ENCODE data around the gene CCNF. TPM values are rescaled to one million over a fixed set of nuclear protein-coding genes. Genes with fewer than 3 reads are reported as not detected.
A peak's percentile ranks its signal among the peaks of the same experiment; 100 is the strongest.

The CCNF gene
- total RNA-seq, 2 donors from 2014 or later, result 50.8 to 58.9 TPM

GRCh38 chr16:2457946-2458345 lies 28.7 kb downstream of the CCNF start:
- no peaks in the 10 kb centered on the region for H3K27me3 ChIP-seq (ENCODE audit: control insufficient read depth, insufficient read depth, low read length, poor library complexity, severe bottlenecking)
- H3K9me3 ChIP-seq (ENCODE audit: control insufficient read depth, low read length), result no peaks in the 10 kb centered on the region
- peaks cover 49% of the 10 kb centered on the region for H3K36me3 ChIP-seq (ENCODE audit: control insufficient read depth, insufficient read depth, low read length)
- H3K4me3 ChIP-seq (ENCODE audit: low read length), result no peak overlapping the region
- peak overlapping the region; percentile 58 for H3K27ac Mint-ChIP-seq
- no peak overlapping the region for H3K4me3 Mint-ChIP-seq
- H3K4me1 ChIP-seq (ENCODE audit: control insufficient read depth, insufficient read depth, low read length), result peaks cover 5% of the 10 kb centered on the region
- peaks cover 8% of the 10 kb centered on the region for H3K4me1 Mint-ChIP-seq
- no peak for TF ChIP-seq CTCF (conservative IDR thresholded peaks at IDR 0.05)
- no peak for DNase-seq
- H3K36me3 Mint-ChIP-seq (ENCODE audit: low read depth), result peaks cover 36% of the 10 kb centered on the region
- no peak overlapping the region for H3K27ac ChIP-seq (ENCODE audit: low read depth, low read length)
- 91 to 92% methylated on average over 4 to 7 of the region's 7 CpGs for WGBS, 2 experiments (ENCODE audit: insufficient coverage in 1 of 2, insufficient read length in 1 of 2)
- H3K9me3 Mint-ChIP-seq, result no peaks in the 10 kb centered on the region
- no peaks in the 10 kb centered on the region for H3K27me3 Mint-ChIP-seq (ENCODE audit: insufficient read depth)
- no peak overlapping the region for H3K9ac ChIP-seq (ENCODE audit: extremely low read depth, low read length, poor library complexity, severe bottlenecking)

DNA sequence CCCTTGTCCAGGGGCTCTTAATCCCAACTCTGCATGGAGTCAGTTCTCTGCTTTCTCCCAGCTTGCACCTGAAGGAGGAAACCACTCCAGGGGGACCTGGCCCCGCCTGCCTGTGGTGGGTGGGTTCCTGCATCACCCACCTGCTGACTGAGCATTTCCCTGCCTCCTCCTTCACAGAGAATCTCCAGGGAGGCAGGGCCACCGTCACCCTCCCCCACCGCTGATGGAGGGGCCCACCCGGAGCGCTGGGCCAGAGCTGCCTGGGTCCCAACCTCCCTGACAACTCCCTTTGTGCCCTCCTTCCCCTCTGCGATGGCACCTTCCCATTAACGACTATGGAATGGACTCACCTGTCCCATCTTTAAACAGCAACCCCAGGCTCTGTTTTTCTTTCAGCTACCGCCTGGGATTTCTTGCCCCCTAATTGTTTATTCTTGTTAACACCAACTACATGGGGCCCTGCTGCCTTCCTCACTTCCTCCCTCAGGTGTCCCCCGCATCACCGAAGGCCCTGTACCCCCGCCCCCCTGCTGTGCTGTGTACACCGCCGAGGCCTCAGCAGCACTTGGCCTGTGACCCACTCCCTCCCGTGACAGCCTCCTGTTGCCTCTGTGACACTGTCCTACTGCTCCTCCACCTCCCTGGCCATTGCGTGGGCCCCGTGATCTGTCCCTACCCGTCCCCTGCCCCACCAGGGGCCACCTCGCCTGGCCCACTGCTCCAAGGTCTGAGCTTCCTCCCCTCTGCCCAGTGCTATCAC lies 29.8 kb downstream of the CCNF start:
- no peaks in the 10 kb centered on the region for H3K9me3 ChIP-seq (ENCODE audit: control insufficient read depth, low read length)
- H3K4me3 ChIP-seq (ENCODE audit: low read length), result peak overlapping the region; percentile 89
- H3K27me3 ChIP-seq (ENCODE audit: control insufficient read depth, insufficient read depth, low read length, poor library complexity, severe bottlenecking), result no peaks in the 10 kb centered on the region
- H3K36me3 ChIP-seq (ENCODE audit: control insufficient read depth, insufficient read depth, low read length), result peaks cover 38% of the 10 kb centered on the region
- Mint-ChIP-seq H3K27me3 (ENCODE audit: insufficient read depth) (no peaks in the 10 kb centered on the region), H3K36me3 (ENCODE audit: low read depth) (peaks cover 33% of the 10 kb centered on the region), H3K27ac (peak overlapping the region; percentile 93), H3K4me1 (peaks cover 8% of the 10 kb centered on the region), H3K9me3 (no peaks in the 10 kb centered on the region), H3K4me3 (peak overlapping the region; percentile 76)
- WGBS, 2 experiments (ENCODE audit: insufficient coverage in 1 of 2, insufficient read length in 1 of 2), result 28 to 49% methylated on average over 11 to 18 of the region's 18 CpGs
- H3K9ac ChIP-seq (ENCODE audit: extremely low read depth, low read length, poor library complexity, severe bottlenecking), result peak overlapping the region; percentile 34
- peak; percentile 68 for DNase-seq
- peaks cover 5% of the 10 kb centered on the region for H3K4me1 ChIP-seq (ENCODE audit: control insufficient read depth, insufficient read depth, low read length)
- no peak overlapping the region for H3K27ac ChIP-seq (ENCODE audit: low read depth, low read length)
- TF ChIP-seq CTCF (conservative IDR thresholded peaks at IDR 0.05), result no peak

- Mint-ChIP-seq H3K4me3 (peak within 1 kb of the TSS; percentile 76), H3K27me3 (ENCODE audit: insufficient read depth) (no peaks in the 10 kb centered on the region), H3K4me1 (peaks cover 8% of the 10 kb centered on the region), H3K9me3 (no peaks in the 10 kb centered on the region), H3K36me3 (ENCODE audit: low read depth) (peaks cover 31% of the 10 kb centered on the region), H3K27ac (peak within 1 kb of the TSS; percentile 93)
- no peaks in the 10 kb centered on the region for H3K27me3 ChIP-seq (ENCODE audit: control insufficient read depth, insufficient read depth, low read length, poor library complexity, severe bottlenecking)
- peaks cover 35% of the 10 kb centered on the region for H3K36me3 ChIP-seq (ENCODE audit: control insufficient read depth, insufficient read depth, low read length)
- peak; percentile 99 for DNase-seq
- 0 to 1% methylated on average over 46 to 66 of the region's 66 CpGs for WGBS, 2 experiments (ENCODE audit: insufficient coverage in 1 of 2, insufficient read length in 1 of 2)
- no peaks in the 10 kb centered on the region for H3K9me3 ChIP-seq (ENCODE audit: control insufficient read depth, low read length)
- peak within 1 kb of the TSS; percentile 89 for H3K4me3 ChIP-seq (ENCODE audit: low read length)
- H3K9ac ChIP-seq (ENCODE audit: extremely low read depth, low read length, poor library complexity, severe bottlenecking), result peak within 1 kb of the TSS; percentile 53
- peaks cover 5% of the 10 kb centered on the region for H3K4me1 ChIP-seq (ENCODE audit: control insufficient read depth, insufficient read depth, low read length)
- H3K27ac ChIP-seq (ENCODE audit: low read depth, low read length), result peak within 1 kb of the TSS; percentile 17
- no peak for TF ChIP-seq CTCF (conservative IDR thresholded peaks at IDR 0.05)
These were observed 30.6 kb downstream of the CCNF start, which contains the start of gene TEDC2 for GRCh38 chr16:2459647-2460390. TSS of gene TEDC2 (plus strand) at chr16:2460109. CDS start at chr16:2460145, 36 bp downstream.

All from endodermal cell (in vitro differentiated cells).